GM10248 (cell line): ENCODE data around the gene XK.
"Not testable (repeated sequence)": the region's sequence is repeated elsewhere in the genome, so short reads cannot be mapped to it uniquely, and the experiment has no call there.

Source experiments
- CTCF ChIA-PET: fragments of 300-600 bp; sonication (Branson Sonifier 250); formaldehyde crosslinking; extraction: SDS; loops from one replicate; lab custom pipeline; 2021; ENCODE audit warnings: antibody characterized with exemption; lab: Yijun Ruan, JAX
- POLR2A ChIA-PET: fragments of 350-650 bp; sonication (Branson Sonifier 250); formaldehyde crosslinking; extraction: SDS; loops from one replicate; lab custom pipeline; 2020; ENCODE audit warnings: antibody characterized with exemption; lab: Yijun Ruan, JAX
- DNase-seq: peaks from one replicate; pipeline ENCODE4 v3.0.0; 2012; ENCODE audit errors: extremely low spot score
- CTCF ChIP-seq: IDR thresholded peaks from 2 replicates; pipeline ENCODE4 v1.5.1; 2012; ENCODE audit warnings: mild to moderate bottlenecking, low read depth; ENCODE audit errors: extremely low read depth, missing control alignments, control extremely low read depth

The XK gene

GRCh38 chrX:37759878-37760418, 74.4 kb downstream of the XK start:
- ChIA-PET POLR2A (no interaction called here), CTCF (interaction anchor here (1.6 to 3.7 kb wide), 3 partner anchors 14 to 65 kb away, joined by 6 to 15 read pairs (median 12); no protein-coding TSS in a partner anchor)
- no peak for TF ChIP-seq CTCF
- DNase-seq = no peak

GRCh38 chrX:37763400-37763799, 77.8 kb downstream of the XK start:
- DNase-seq = no peak
- CTCF ChIA-PET = interaction anchor here (2.1 to 2.2 kb wide), 3 partner anchors 13 to 61 kb away, joined by 6 to 10 read pairs (median 9); no protein-coding TSS in a partner anchor
- POLR2A ChIA-PET = no interaction called here
- TF ChIP-seq CTCF = no peak

- DNase-seq = no peak
- ChIA-PET CTCF (interaction anchor here (0.9 kb wide), 1 partner anchor 20 kb away, joined by 3 read pairs; no protein-coding TSS in a partner anchor), POLR2A (no interaction called here)
- TF ChIP-seq CTCF = no peak
Observed at GRCh38 chrX:37765507-37765906, 79.9 kb downstream of the XK start.

- ChIA-PET CTCF (interaction anchor here (0.9 kb wide), 1 partner anchor 22 kb away, joined by 3 read pairs; no protein-coding TSS in a partner anchor), POLR2A (no interaction called here)
- TF ChIP-seq CTCF = no peak
- no peak for DNase-seq
Observed at GRCh38 chrX:37767430-37767829, 81.8 kb downstream of the XK start.

GRCh38 chrX:37768866-37769265, 83.3 kb downstream of the XK start:
- DNase-seq, POLR2A ChIA-PET, CTCF ChIA-PET: not testable (repeated sequence)

- no peak for TF ChIP-seq CTCF
- CTCF ChIA-PET = interaction anchor here (1.0 to 3.2 kb wide), 7 partner anchors 11 to 51 kb away, joined by 3 to 15 read pairs (median 5); no protein-coding TSS in a partner anchor
- POLR2A ChIA-PET = no interaction called here
- DNase-seq = no peak
Observed at GRCh38 chrX:37776283-37776986, 90.8 kb downstream of the XK start.

- CTCF ChIA-PET = interaction anchor here (1.0 to 3.2 kb wide), 6 partner anchors 11 to 51 kb away, joined by 3 to 15 read pairs (median 6); no protein-coding TSS in a partner anchor
- no peak for DNase-seq
Observed at GRCh38 chrX:37776987-37777325, 91.4 kb downstream of the XK start.

More at GRCh38 chrX:37776987-37777325, 91.4 kb downstream of the XK start:
- TF ChIP-seq CTCF = no peak
- POLR2A ChIA-PET = no interaction called here
